IMR-90 (cell line): ENCODE data around the gene INO80. TPM values are rescaled to one million over a fixed set of nuclear protein-coding genes. Genes with fewer than 3 reads are reported as not detected.

Experiments used
- ATAC-seq: fragments of 200-7000 bp; cut with Tn5 transposase; 2 replicates; pipeline ENCODE4 v1.9.1; 2020; ENCODE audit warnings: low read depth, mild to moderate bottlenecking, moderate library complexity
- BruUV-seq: library from RNA; stranded (reverse); fragments of 400-500 nt; replicated peaks from 2 replicates; lab custom pipeline; 2021; lab: Mats Ljungman, UMichigan
- CTCF ChIA-PET: fragments of 300-600 bp; formaldehyde crosslinking; extraction: SDS; loops from one replicate; lab custom pipeline; 2021; ENCODE audit warnings: antibody characterized with exemption; lab: Yijun Ruan, JAX
- POLR2A ChIA-PET: fragments of 300-600 bp; sonication (Branson Sonifier 250); formaldehyde crosslinking; loops from one replicate; lab custom pipeline; 2022; ENCODE audit warnings: antibody characterized with exemption; ENCODE audit not compliant: unreplicated experiment; lab: Charles Lee
- DNase-seq: peaks from one replicate; pipeline ENCODE4 v3.0.0; 2013
- H2AFZ ChIP-seq: replicated peaks from 2 replicates; pipeline ENCODE3; 2013; ENCODE audit warnings: low read length, mild to moderate bottlenecking; ENCODE audit not compliant: poor library complexity
- H2AK5ac ChIP-seq: 2 replicates; pipeline ENCODE4 v1.6.1; 2013; ENCODE audit warnings: low read depth, low read length, inconsistent platforms
- H2AK9ac ChIP-seq: replicated peaks from 2 replicates; pipeline ENCODE3; 2013; ENCODE audit warnings: mild to moderate bottlenecking, low read depth, low read length, moderate library complexity; ENCODE audit not compliant: poor library complexity
- H2BK120ac ChIP-seq: 2 replicates; pipeline ENCODE4 v1.6.1; 2013; ENCODE audit warnings: low read depth, low read length, inconsistent platforms
- H2BK15ac ChIP-seq: 3 replicates; pipeline ENCODE4 v1.6.1; 2013; ENCODE audit warnings: low read depth, low read length, inconsistent platforms
- H2BK20ac ChIP-seq: 2 replicates; pipeline ENCODE4 v1.6.1; 2013; ENCODE audit warnings: low read depth, mild to moderate bottlenecking, inconsistent platforms, low read length, moderate library complexity
- H2BK5ac ChIP-seq: 2 replicates; pipeline ENCODE4 v1.6.1; 2013; ENCODE audit warnings: mild to moderate bottlenecking, low read depth, low read length, inconsistent platforms; ENCODE audit not compliant: poor library complexity, severe bottlenecking
- H3K14ac ChIP-seq: replicated peaks from 2 replicates; pipeline ENCODE4 v1.6.1; 2013; ENCODE audit warnings: low read depth, low read length, inconsistent platforms
- H3K18ac ChIP-seq: 2 replicates; pipeline ENCODE4 v1.6.1; 2013; ENCODE audit warnings: low read depth, low read length, control low read depth
- H3K23ac ChIP-seq: 2 replicates; pipeline ENCODE4 v1.6.1; 2013; ENCODE audit warnings: low read depth, low read length, inconsistent platforms
- H3K27ac ChIP-seq: 2 replicates; pipeline ENCODE4 v1.5.1; 2013; ENCODE audit warnings: mild to moderate bottlenecking, control low read depth, low read length; ENCODE audit not compliant: insufficient read depth
- H3K27me3 ChIP-seq: 2 replicates; pipeline ENCODE4 v1.6.1; 2013; ENCODE audit warnings: low read length; ENCODE audit not compliant: control insufficient read depth, insufficient read depth
- H3K36me3 ChIP-seq: 2 replicates; pipeline ENCODE4 v1.6.1; 2013; ENCODE audit warnings: low read length, mixed read lengths; ENCODE audit not compliant: control insufficient read depth, insufficient read depth
- H3K4ac ChIP-seq: 2 replicates; pipeline ENCODE4 v1.6.1; 2013; ENCODE audit warnings: low read depth, low read length, inconsistent platforms
- H3K4me1 ChIP-seq: 2 replicates; pipeline ENCODE4 v1.6.1; 2013; ENCODE audit warnings: low read length, mixed read lengths; ENCODE audit not compliant: control insufficient read depth, insufficient read depth
- H3K4me2 ChIP-seq: 2 replicates; pipeline ENCODE4 v1.6.1; 2013; ENCODE audit warnings: low read depth, mild to moderate bottlenecking, control low read depth, low read length, moderate library complexity
- H3K4me3 ChIP-seq: 2 replicates; pipeline ENCODE4 v1.5.1; 2013; ENCODE audit warnings: low read depth, mild to moderate bottlenecking, control low read depth, low read length, moderate library complexity; ENCODE audit not compliant: insufficient read depth
- H3K56ac ChIP-seq: 2 replicates; pipeline ENCODE4 v1.6.1; 2013; ENCODE audit warnings: low read length, inconsistent platforms; ENCODE audit not compliant: insufficient read depth; ENCODE audit errors: extremely low read depth
- H3K79me1 ChIP-seq, 2 experiments: 2 replicates each; pipeline ENCODE4 v1.6.1; 2013; ENCODE audit warnings: low read length in 2 of 2, inconsistent platforms in 1 of 2, low read depth in 1 of 2
- H3K9ac ChIP-seq: 2 replicates; pipeline ENCODE4 v1.6.1; 2013; ENCODE audit warnings: low read depth, low read length, control low read depth
- H3K9me1 ChIP-seq: 2 replicates; pipeline ENCODE4 v1.6.1; 2013; ENCODE audit warnings: low read length, inconsistent platforms; ENCODE audit not compliant: insufficient read depth
- H3K9me3 ChIP-seq: 2 replicates; pipeline ENCODE4 v1.6.1; 2013; ENCODE audit warnings: low read length; ENCODE audit not compliant: control insufficient read depth, insufficient read depth
- H4K20me1 ChIP-seq: 2 replicates; pipeline ENCODE4 v1.6.1; 2013; ENCODE audit warnings: low read length, inconsistent platforms; ENCODE audit not compliant: insufficient read depth
- H4K5ac ChIP-seq: 2 replicates; pipeline ENCODE4 v1.6.1; 2013; ENCODE audit warnings: mild to moderate bottlenecking, low read depth, low read length, control low read depth
- H4K8ac ChIP-seq, 2 experiments: 2 replicates each; pipeline ENCODE4 v1.6.1; 2013; ENCODE audit warnings: low read depth in 2 of 2, low read length in 2 of 2, control low read depth in 1 of 2, inconsistent platforms in 1 of 2
- H4K91ac ChIP-seq: 2 replicates; pipeline ENCODE4 v1.6.1; 2013; ENCODE audit warnings: low read depth, low read length, inconsistent platforms; ENCODE audit not compliant: insufficient read depth
- BHLHE40 ChIP-seq: fragments of 150-350 bp; IDR thresholded peaks from 2 replicates; pipeline ENCODE4 v1.6.1; 2016; ENCODE audit warnings: mild to moderate bottlenecking, low read depth, low read length
- CEBPB ChIP-seq: IDR thresholded peaks from 2 replicates; pipeline ENCODE4 v1.6.1; 2012; ENCODE audit warnings: low read depth, low read length, improper control_type of control experiment
- CHD1 ChIP-seq: IDR thresholded peaks from 2 replicates; pipeline ENCODE4 v1.6.1; 2012; ENCODE audit warnings: low read depth, low read length, improper control_type of control experiment
- FOS ChIP-seq: fragments of 150-350 bp; IDR thresholded peaks from 2 replicates; pipeline ENCODE4 v1.6.1; 2016; ENCODE audit warnings: low read depth, low read length
- MAFK ChIP-seq: IDR thresholded peaks from 2 replicates; pipeline ENCODE4 v1.6.1; 2012; ENCODE audit warnings: low read depth, low read length, improper control_type of control experiment
- MAZ ChIP-seq: IDR thresholded peaks from 2 replicates; pipeline ENCODE4 v1.6.1; 2012; ENCODE audit warnings: low read depth, mild to moderate bottlenecking, low read length, improper control_type of control experiment, moderate library complexity, borderline replicate concordance
- MXI1 ChIP-seq: IDR thresholded peaks from 2 replicates; pipeline ENCODE4 v1.6.1; 2012; ENCODE audit warnings: low read depth, mild to moderate bottlenecking, low read length, moderate library complexity, borderline replicate concordance
- NFE2L2 ChIP-seq: fragments of 150-350 bp; IDR thresholded peaks from 2 replicates; pipeline ENCODE4 v1.6.1; 2016; ENCODE audit warnings: low read depth, mild to moderate bottlenecking, low read length
- POLR2A ChIP-seq: IDR thresholded peaks from 2 replicates; pipeline ENCODE4 v1.6.1; 2012; ENCODE audit warnings: mild to moderate bottlenecking, low read depth, low read length
- RAD21 ChIP-seq: IDR thresholded peaks from 2 replicates; pipeline ENCODE4 v1.6.1; 2012; ENCODE audit warnings: low read length, improper control_type of control experiment
- RCOR1 ChIP-seq: IDR thresholded peaks from 2 replicates; pipeline ENCODE4 v1.6.1; 2012; ENCODE audit warnings: mild to moderate bottlenecking, low read length, improper control_type of control experiment; ENCODE audit not compliant: insufficient replicate concordance
- SMC3 ChIP-seq: fragments of 150-350 bp; IDR thresholded peaks from 2 replicates; pipeline ENCODE4 v1.6.1; 2016; ENCODE audit warnings: low read depth, mild to moderate bottlenecking, antibody characterized with exemption, low read length, moderate library complexity
- WGBS, 2 experiments: methylation state at CpG; one replicate each; pipeline versions ENCODE4 v1.1.5 to v1.1.7; 2013; ENCODE audit warnings: missing lambda C conversion rate in 2 of 2; ENCODE audit not compliant: insufficient read length in 1 of 2; ENCODE audit errors: extremely low coverage in 2 of 2; 5-methylcytosine and 5-hydroxymethylcytosine counted together
- dilution Hi-C: fragments of 300-500 bp; cut with HindIII; formaldehyde crosslinking; loops from one replicate; pipeline ENCODE4 v1.14.3; 2018; ENCODE audit warnings: low sequenced_read_pairs; ENCODE audit not compliant: unreplicated experiment
- in situ Hi-C: fragments of 300-500 bp; cut with MboI; formaldehyde crosslinking; loops from 3 replicates; pipeline ENCODE4 v1.14.3; 2019; ENCODE audit warnings: low sequenced_read_pairs, inconsistent platforms, mixed read lengths
- intact Hi-C: fragments of 100-400 bp; cut with micrococcal nuclease; formaldehyde crosslinking; loops from 2 replicates; pipeline ENCODE4 v1.10.0; 2022
- polyA plus RNA-seq, 3 experiments: library from polyadenylated mRNA; depleted of rRNA; stranded (reverse); fragments of >200 nt; gene quantifications; 2 replicates each; pipeline ENCODE4 v1.2.3, GENCODE V29; 2012; ENCODE audit warnings: low replicate concordance in 1 of 3
- total RNA-seq: library from RNA; depleted of rRNA; stranded (reverse); fragments of >200 nt; gene quantifications from 2 replicates; pipeline ENCODE4 v1.2.3, GENCODE V29; 2012
- TF ChIP-seq, protein P1 (sequence below): fragments of 150-350 bp; IDR thresholded peaks from 2 replicates; pipeline ENCODE4 v1.6.1; 2016; ENCODE audit warnings: low read depth, mild to moderate bottlenecking, low read length, moderate library complexity, borderline replicate concordance
- TF ChIP-seq, protein P2 (sequence below): conservative IDR thresholded peaks from 2 replicates; pipeline ENCODE4 v1.5.1; 2012; ENCODE audit warnings: mild to moderate bottlenecking, low read depth, low read length, improper control_type of control experiment

The INO80 gene
- total and polyA plus RNA-seq, 2 of the 4 experiments (the other 2 are of a cell fraction), result 6.0 to 13.3 TPM

DNA sequence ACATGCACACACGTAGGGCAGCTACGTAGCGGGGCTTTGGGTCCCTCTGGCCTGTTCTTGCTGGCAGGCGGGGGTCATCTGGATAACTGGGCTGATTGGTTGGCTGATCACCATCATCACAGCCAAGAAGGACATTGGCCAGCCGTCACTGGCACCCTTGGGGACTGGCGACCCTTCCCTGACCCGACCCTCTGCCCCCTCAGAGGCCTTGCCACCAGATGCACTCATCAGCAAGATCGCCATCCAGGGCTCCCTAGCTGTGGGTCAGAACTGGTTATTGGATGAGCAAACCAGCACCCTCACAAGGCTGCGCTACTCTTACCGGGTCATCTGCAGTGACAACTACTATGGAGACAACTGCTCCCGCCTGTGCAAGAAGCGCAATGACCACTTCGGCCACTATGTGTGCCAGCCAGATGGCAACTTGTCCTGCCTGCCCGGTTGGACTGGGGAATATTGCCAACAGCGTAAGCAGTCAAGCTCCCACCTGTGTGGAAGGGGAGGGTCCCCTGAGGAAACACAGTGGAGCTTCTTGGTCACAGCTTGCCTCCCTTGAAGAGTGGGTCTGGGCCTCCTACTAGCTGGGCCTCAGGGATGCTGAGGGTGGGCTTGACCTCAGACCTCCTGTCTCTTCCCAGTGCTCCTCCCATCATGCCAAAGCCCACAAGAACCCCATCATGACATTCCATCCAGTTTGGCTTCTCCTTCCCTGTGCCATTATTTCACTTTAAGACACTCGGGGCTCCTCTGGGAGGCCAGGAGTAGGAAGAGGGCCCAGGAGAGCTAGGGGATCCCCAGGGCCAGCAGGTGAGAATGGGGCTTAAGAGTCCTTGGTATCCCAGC lies 184.6 kb downstream of the INO80 start:
- Histone ChIP-seq H3K9me3 (no peaks in the 10 kb centered on the region), H3K23ac (peak overlapping the region; percentile 85), H3K27me3 (peaks cover 16% of the 10 kb centered on the region), H3K9ac (peak overlapping the region; percentile 66; the same call in 1 of the 2 replicates), H2BK5ac (no peak overlapping the region), H2BK15ac (0 out of 3 replicates have a peak overlapping the region, but pooled peaks have one; percentile 67), H2BK20ac (no peak overlapping the region; the same call in 1 of the 2 replicates), H4K20me1 (peaks cover 44% of the 10 kb centered on the region), H2AK9ac (peak overlapping the region; percentile 90), H2BK120ac (peak overlapping the region; percentile 23; the same call in 1 of the 2 replicates), H3K4me2 (peak overlapping the region; percentile 99), H3K56ac (no peak overlapping the region; the same call in 1 of the 2 replicates), H3K36me3 (peaks cover 8% of the 10 kb centered on the region; the same call in 1 of the 2 replicates), H3K4me1 (peaks cover 19% of the 10 kb centered on the region), H3K9me1 (peaks cover 16% of the 10 kb centered on the region), H4K5ac (no peak overlapping the region), H3K18ac (no peak overlapping the region), H3K4ac (peak overlapping the region; percentile 76), H4K91ac (peak overlapping the region; percentile 17; the same call in 1 of the 2 replicates), H3K27ac (no peak overlapping the region), H3K4me3 (peak overlapping the region; percentile 85; the same call in 1 of the 2 replicates), H4K8ac (peak overlapping the region in 1 of 2 experiments; percentile 35; a peak in 1 of 4 replicates), H2AK5ac (peak overlapping the region; percentile 75), H3K79me1 (peaks cover 0 to 64% of the 10 kb centered on the region in 2 experiments; a peak in 3 of 4 replicates), H3K14ac (peak overlapping the region; percentile 78), H2AFZ (peak overlapping the region; percentile 74)
- CTCF ChIA-PET, result interaction anchor here (0.7 to 1.6 kb wide), 6 partner anchors 10 to 254 kb away, joined by 3 to 12 read pairs (median 4); no protein-coding TSS in a partner anchor
- BruUV-seq, result no TSS peak
- POLR2A ChIA-PET, result no interaction called here
- dilution Hi-C loops (no loop called here), intact Hi-C loops (no loop called here), in situ Hi-C loops (no loop called here)
- 74% methylated on average over 11 of the region's 16 CpGs; no CpG with 5 or more reads in 1 of the 2 experiments for WGBS, 2 experiments
- DNase-seq, result no peak
- no peak for ATAC-seq
- TF ChIP-seq NFE2L2, result no peak
- no peak for TF ChIP-seq POLR2A
- TF ChIP-seq MAZ, result no peak
- TF ChIP-seq RCOR1, result no peak
- TF ChIP-seq, protein P1, sequence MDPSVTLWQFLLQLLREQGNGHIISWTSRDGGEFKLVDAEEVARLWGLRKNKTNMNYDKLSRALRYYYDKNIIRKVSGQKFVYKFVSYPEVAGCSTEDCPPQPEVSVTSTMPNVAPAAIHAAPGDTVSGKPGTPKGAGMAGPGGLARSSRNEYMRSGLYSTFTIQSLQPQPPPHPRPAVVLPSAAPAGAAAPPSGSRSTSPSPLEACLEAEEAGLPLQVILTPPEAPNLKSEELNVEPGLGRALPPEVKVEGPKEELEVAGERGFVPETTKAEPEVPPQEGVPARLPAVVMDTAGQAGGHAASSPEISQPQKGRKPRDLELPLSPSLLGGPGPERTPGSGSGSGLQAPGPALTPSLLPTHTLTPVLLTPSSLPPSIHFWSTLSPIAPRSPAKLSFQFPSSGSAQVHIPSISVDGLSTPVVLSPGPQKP, result no peak
- TF ChIP-seq MAFK, result no peak
- TF ChIP-seq SMC3, result no peak
- TF ChIP-seq, protein P2, sequence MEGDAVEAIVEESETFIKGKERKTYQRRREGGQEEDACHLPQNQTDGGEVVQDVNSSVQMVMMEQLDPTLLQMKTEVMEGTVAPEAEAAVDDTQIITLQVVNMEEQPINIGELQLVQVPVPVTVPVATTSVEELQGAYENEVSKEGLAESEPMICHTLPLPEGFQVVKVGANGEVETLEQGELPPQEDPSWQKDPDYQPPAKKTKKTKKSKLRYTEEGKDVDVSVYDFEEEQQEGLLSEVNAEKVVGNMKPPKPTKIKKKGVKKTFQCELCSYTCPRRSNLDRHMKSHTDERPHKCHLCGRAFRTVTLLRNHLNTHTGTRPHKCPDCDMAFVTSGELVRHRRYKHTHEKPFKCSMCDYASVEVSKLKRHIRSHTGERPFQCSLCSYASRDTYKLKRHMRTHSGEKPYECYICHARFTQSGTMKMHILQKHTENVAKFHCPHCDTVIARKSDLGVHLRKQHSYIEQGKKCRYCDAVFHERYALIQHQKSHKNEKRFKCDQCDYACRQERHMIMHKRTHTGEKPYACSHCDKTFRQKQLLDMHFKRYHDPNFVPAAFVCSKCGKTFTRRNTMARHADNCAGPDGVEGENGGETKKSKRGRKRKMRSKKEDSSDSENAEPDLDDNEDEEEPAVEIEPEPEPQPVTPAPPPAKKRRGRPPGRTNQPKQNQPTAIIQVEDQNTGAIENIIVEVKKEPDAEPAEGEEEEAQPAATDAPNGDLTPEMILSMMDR, result no peak
- TF ChIP-seq FOS, result no peak
- TF ChIP-seq CHD1, result no peak
- TF ChIP-seq BHLHE40, result no peak
- no peak for TF ChIP-seq RAD21
- TF ChIP-seq CEBPB, result no peak
- TF ChIP-seq MXI1, result no peak
